ENCODE measurements around the gene CXCL12. TPM values are rescaled to one million over a fixed set of nuclear protein-coding genes. Genes with fewer than 3 reads are reported as not detected.
A peak's percentile ranks its signal among the peaks of the same experiment; 100 is the strongest.

CXCL12 gene
- polyA plus RNA-seq, 4 donors, result 0.67 to 53.5 (median 20.7) TPM

- FAIRE-seq, result no peak
- H3K27ac ChIP-seq (ENCODE audit: low read depth in 1 of 3, low read length in 2 of 3), result no peak overlapping the region
- no peaks in the 10 kb centered on the region for H3K9me3 ChIP-seq (ENCODE audit: control insufficient read depth in 2 of 2, insufficient read depth in 1 of 2, low read depth in 1 of 2, low read length in 1 of 2)
- DNase-seq, result no peak
- H3K36me3 ChIP-seq (ENCODE audit: control insufficient read depth in 3 of 3, insufficient read depth in 2 of 3, low read depth in 1 of 3, low read length in 3 of 3), result no peaks in the 10 kb centered on the region
- H3K4me3 ChIP-seq (ENCODE audit: low read depth in 1 of 3, low read length in 3 of 3), result no peak overlapping the region
- H3K4me1 ChIP-seq (ENCODE audit: control insufficient read depth in 3 of 3, insufficient read depth in 2 of 3, low read depth in 1 of 3, low read length in 2 of 3), result peaks cover 0 to 5% (median 0%) of the 10 kb centered on the region in 3 donors
- 68 to 80% (median 77%) methylated on average over 7 of the region's 7 CpGs for WGBS, 3 donors
- peaks cover 0 to 2% (median 0%) of the 10 kb centered on the region in 3 donors for H3K27me3 ChIP-seq (ENCODE audit: control insufficient read depth in 3 of 3, insufficient read depth in 3 of 3, low read length in 3 of 3)
These were observed 13.4 kb upstream of the CXCL12 start for GRCh38 chr10:44398271-44398670.

- DNase-seq (no peak), FAIRE-seq (no peak)
- H3K9me3 ChIP-seq (ENCODE audit: control insufficient read depth in 2 of 2, insufficient read depth in 1 of 2, low read depth in 1 of 2, low read length in 1 of 2), result no peaks in the 10 kb centered on the region
- H3K27me3 ChIP-seq (ENCODE audit: control insufficient read depth in 3 of 3, insufficient read depth in 3 of 3, low read length in 3 of 3), result peaks cover 0 to 2% (median 0%) of the 10 kb centered on the region in 3 donors
- H3K27ac ChIP-seq (ENCODE audit: low read depth in 1 of 3, low read length in 2 of 3), result no peak overlapping the region
- H3K4me1 ChIP-seq (ENCODE audit: control insufficient read depth in 3 of 3, insufficient read depth in 2 of 3, low read depth in 1 of 3, low read length in 2 of 3), result peaks cover 0 to 7% (median 0%) of the 10 kb centered on the region in 3 donors
- H3K4me3 ChIP-seq (ENCODE audit: low read depth in 1 of 3, low read length in 3 of 3), result no peak overlapping the region
- H3K36me3 ChIP-seq (ENCODE audit: control insufficient read depth in 3 of 3, insufficient read depth in 2 of 3, low read depth in 1 of 3, low read length in 3 of 3), result no peaks in the 10 kb centered on the region
- WGBS, 3 donors, result 79 to 83% (median 83%) methylated on average over 6 of the region's 6 CpGs
These were observed 12.8 kb upstream of the CXCL12 start for GRCh38 chr10:44397476-44398225.

GRCh38 chr10:44396671-44397191, 11.8 kb upstream of the CXCL12 start:
- H3K4me3 ChIP-seq (ENCODE audit: low read depth in 1 of 3, low read length in 3 of 3), result no peak overlapping the region
- FAIRE-seq (no peak), DNase-seq (no peak)
- WGBS, 3 donors, result 73 to 79% (median 75%) methylated on average over 7 of the region's 7 CpGs
- H3K36me3 ChIP-seq (ENCODE audit: control insufficient read depth in 3 of 3, insufficient read depth in 2 of 3, low read depth in 1 of 3, low read length in 3 of 3), result no peaks in the 10 kb centered on the region
- peaks cover 0 to 2% (median 0%) of the 10 kb centered on the region in 3 donors for H3K27me3 ChIP-seq (ENCODE audit: control insufficient read depth in 3 of 3, insufficient read depth in 3 of 3, low read length in 3 of 3)
- H3K4me1 ChIP-seq (ENCODE audit: control insufficient read depth in 3 of 3, insufficient read depth in 2 of 3, low read depth in 1 of 3, low read length in 2 of 3), result peaks cover 0 to 8% (median 0%) of the 10 kb centered on the region in 3 donors
- no peak overlapping the region for H3K27ac ChIP-seq (ENCODE audit: low read depth in 1 of 3, low read length in 2 of 3)
- H3K9me3 ChIP-seq (ENCODE audit: control insufficient read depth in 2 of 2, insufficient read depth in 1 of 2, low read depth in 1 of 2, low read length in 1 of 2), result no peaks in the 10 kb centered on the region

GRCh38 chr10:44395902-44396670, 11.2 kb upstream of the CXCL12 start:
- WGBS, 3 donors, result 74 to 80% (median 77%) methylated on average over 11 of the region's 11 CpGs
- Histone ChIP-seq H3K27me3 (ENCODE audit: control insufficient read depth in 3 of 3, insufficient read depth in 3 of 3, low read length in 3 of 3) (peaks cover 0 to 2% (median 0%) of the 10 kb centered on the region in 3 donors), H3K36me3 (ENCODE audit: control insufficient read depth in 3 of 3, insufficient read depth in 2 of 3, low read depth in 1 of 3, low read length in 3 of 3) (no peaks in the 10 kb centered on the region), H3K27ac (ENCODE audit: low read depth in 1 of 3, low read length in 2 of 3) (no peak overlapping the region), H3K4me3 (ENCODE audit: low read depth in 1 of 3, low read length in 3 of 3) (no peak overlapping the region), H3K4me1 (ENCODE audit: control insufficient read depth in 3 of 3, insufficient read depth in 2 of 3, low read depth in 1 of 3, low read length in 2 of 3) (peaks cover 0 to 8% (median 0%) of the 10 kb centered on the region in 3 donors), H3K9me3 (ENCODE audit: control insufficient read depth in 2 of 2, insufficient read depth in 1 of 2, low read depth in 1 of 2, low read length in 1 of 2) (no peaks in the 10 kb centered on the region)
- FAIRE-seq (no peak), DNase-seq (no peak)

GRCh38 chr10:44395396-44395795, 10.5 kb upstream of the CXCL12 start:
- peaks cover 0 to 8% (median 0%) of the 10 kb centered on the region in 3 donors for H3K4me1 ChIP-seq (ENCODE audit: control insufficient read depth in 3 of 3, insufficient read depth in 2 of 3, low read depth in 1 of 3, low read length in 2 of 3)
- 33 to 56% (median 48%) methylated on average over 5 of the region's 5 CpGs for WGBS, 3 donors
- no peak overlapping the region for H3K27ac ChIP-seq (ENCODE audit: low read depth in 1 of 3, low read length in 2 of 3)
- H3K36me3 ChIP-seq (ENCODE audit: control insufficient read depth in 3 of 3, insufficient read depth in 2 of 3, low read depth in 1 of 3, low read length in 3 of 3), result no peaks in the 10 kb centered on the region
- H3K27me3 ChIP-seq (ENCODE audit: control insufficient read depth in 3 of 3, insufficient read depth in 3 of 3, low read length in 3 of 3), result peaks cover 0 to 2% (median 0%) of the 10 kb centered on the region in 3 donors
- no peaks in the 10 kb centered on the region for H3K9me3 ChIP-seq (ENCODE audit: control insufficient read depth in 2 of 2, insufficient read depth in 1 of 2, low read depth in 1 of 2, low read length in 1 of 2)
- FAIRE-seq (no peak), DNase-seq (peak; percentile 22 to 32)
- H3K4me3 ChIP-seq (ENCODE audit: low read depth in 1 of 3, low read length in 3 of 3), result no peak overlapping the region

DNA sequence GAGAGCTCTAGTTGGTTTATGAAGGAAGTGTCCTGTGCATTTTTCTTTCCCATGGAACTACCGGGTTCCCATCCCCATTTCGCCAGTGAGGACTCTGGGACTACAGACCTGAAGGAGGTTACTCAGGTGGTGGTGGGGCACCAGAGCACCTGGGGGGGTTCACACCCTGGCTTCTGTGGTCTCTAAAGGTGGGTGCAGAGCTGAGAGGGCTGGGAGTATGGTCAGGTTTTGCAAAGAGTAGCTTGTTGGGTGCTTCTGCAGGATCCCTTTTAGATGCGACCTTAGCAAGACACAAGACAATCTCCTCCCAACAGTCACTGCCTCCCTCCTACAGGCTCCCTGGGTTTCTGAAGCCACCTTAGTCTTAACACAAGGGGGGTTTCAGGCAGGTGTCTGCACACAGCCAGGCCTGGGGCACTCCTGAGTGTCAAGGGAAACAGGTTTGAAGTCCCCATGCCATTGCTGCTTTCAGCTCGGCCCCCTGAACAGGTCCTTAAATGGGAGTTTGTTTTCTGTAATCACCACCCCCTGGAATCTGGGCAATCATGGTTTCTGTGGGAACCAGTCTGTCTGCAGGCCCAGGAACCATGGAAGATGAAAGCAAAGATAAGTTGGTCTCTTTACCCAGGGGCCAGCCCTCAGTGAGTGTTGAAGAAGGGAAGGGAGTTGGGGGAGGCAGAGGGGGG, 9.9 kb upstream of the CXCL12 start:
- H3K4me1 ChIP-seq (ENCODE audit: control insufficient read depth in 3 of 3, insufficient read depth in 2 of 3, low read depth in 1 of 3, low read length in 2 of 3), result peaks cover 0 to 8% (median 0%) of the 10 kb centered on the region in 3 donors
- H3K27ac ChIP-seq (ENCODE audit: low read depth in 1 of 3, low read length in 2 of 3), result no peak overlapping the region
- no peaks in the 10 kb centered on the region for H3K9me3 ChIP-seq (ENCODE audit: control insufficient read depth in 2 of 2, insufficient read depth in 1 of 2, low read depth in 1 of 2, low read length in 1 of 2)
- FAIRE-seq, result no peak
- H3K4me3 ChIP-seq (ENCODE audit: low read depth in 1 of 3, low read length in 3 of 3), result no peak overlapping the region
- WGBS, 3 donors, result 78 to 92% (median 90%) methylated on average over 4 of the region's 4 CpGs
- no peak for DNase-seq
- peaks cover 0 to 2% (median 0%) of the 10 kb centered on the region in 3 donors for H3K27me3 ChIP-seq (ENCODE audit: control insufficient read depth in 3 of 3, insufficient read depth in 3 of 3, low read length in 3 of 3)
- no peaks in the 10 kb centered on the region for H3K36me3 ChIP-seq (ENCODE audit: control insufficient read depth in 3 of 3, insufficient read depth in 2 of 3, low read depth in 1 of 3, low read length in 3 of 3)

GRCh38 chr10:44393834-44394547, 9.1 kb upstream of the CXCL12 start:
- 90 to 94% (median 92%) methylated on average over 5 of the region's 5 CpGs for WGBS, 3 donors
- Histone ChIP-seq H3K4me1 (ENCODE audit: control insufficient read depth in 3 of 3, insufficient read depth in 2 of 3, low read depth in 1 of 3, low read length in 2 of 3) (peaks cover 0 to 8% (median 0%) of the 10 kb centered on the region in 3 donors), H3K4me3 (ENCODE audit: low read depth in 1 of 3, low read length in 3 of 3) (no peak overlapping the region), H3K36me3 (ENCODE audit: control insufficient read depth in 3 of 3, insufficient read depth in 2 of 3, low read depth in 1 of 3, low read length in 3 of 3) (no peaks in the 10 kb centered on the region), H3K27me3 (ENCODE audit: control insufficient read depth in 3 of 3, insufficient read depth in 3 of 3, low read length in 3 of 3) (peaks cover 0 to 2% (median 0%) of the 10 kb centered on the region in 3 donors), H3K27ac (ENCODE audit: low read depth in 1 of 3, low read length in 2 of 3) (no peak overlapping the region), H3K9me3 (ENCODE audit: control insufficient read depth in 2 of 2, insufficient read depth in 1 of 2, low read depth in 1 of 2, low read length in 1 of 2) (no peaks in the 10 kb centered on the region)
- FAIRE-seq (no peak), DNase-seq (no peak)

Measured in small intestine (tissue), 7 donors.